CD4-positive, alpha-beta T cell treated with Interleukin-6 at 100 ng/mL for 8 hours (primary cell): ENCODE measurements around the gene CYP39A1.

Source experiments
- DNase-seq: peaks from one replicate; pipeline ENCODE4 v3.0.0-alpha.2; 2020; ENCODE audit warnings: mixed read lengths, low spot score

The CYP39A1 gene, protein sequence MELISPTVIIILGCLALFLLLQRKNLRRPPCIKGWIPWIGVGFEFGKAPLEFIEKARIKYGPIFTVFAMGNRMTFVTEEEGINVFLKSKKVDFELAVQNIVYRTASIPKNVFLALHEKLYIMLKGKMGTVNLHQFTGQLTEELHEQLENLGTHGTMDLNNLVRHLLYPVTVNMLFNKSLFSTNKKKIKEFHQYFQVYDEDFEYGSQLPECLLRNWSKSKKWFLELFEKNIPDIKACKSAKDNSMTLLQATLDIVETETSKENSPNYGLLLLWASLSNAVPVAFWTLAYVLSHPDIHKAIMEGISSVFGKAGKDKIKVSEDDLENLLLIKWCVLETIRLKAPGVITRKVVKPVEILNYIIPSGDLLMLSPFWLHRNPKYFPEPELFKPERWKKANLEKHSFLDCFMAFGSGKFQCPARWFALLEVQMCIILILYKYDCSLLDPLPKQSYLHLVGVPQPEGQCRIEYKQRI

DNA sequence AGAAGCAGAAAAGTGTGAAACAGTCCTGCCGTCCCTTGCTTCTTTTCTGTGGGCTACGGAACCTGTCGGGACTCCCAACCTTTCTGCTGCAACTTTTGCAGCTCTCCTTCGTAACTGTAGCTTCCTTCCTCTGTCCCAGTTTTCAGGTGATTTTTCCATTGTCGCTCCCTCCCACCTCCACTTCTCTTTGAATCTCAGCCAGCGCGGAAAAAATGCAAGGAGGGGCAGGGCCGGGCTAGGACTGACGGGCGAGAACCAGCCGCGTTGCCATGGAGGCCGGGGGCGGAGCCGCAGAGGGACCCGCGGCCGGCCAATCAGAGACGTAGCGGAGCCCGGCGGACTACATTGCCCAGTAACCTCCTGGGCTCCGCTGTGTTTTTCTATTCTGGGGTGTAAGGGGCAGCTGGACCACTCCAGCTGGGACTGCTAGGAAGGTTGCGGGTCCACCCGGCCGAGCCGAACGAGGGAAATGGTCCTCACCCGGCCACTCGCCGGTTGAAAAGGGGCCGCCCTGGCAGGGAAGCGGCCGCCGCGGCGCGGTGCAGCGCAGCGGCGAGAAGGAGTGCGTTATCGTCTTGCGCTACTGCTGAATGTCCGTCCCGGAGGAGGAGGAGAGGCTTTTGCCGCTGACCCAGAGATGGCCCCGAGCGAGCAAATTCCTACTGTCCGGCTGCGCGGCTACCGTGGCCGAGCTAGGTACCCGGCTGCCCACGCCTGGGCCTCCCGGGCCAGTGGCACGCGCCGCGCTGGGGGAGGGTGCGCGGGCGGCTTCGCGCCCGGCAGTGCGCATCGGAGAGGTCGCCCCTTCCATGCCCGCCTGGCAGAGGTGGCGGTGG lies at the start of gene CYP39A1, which contains the start of gene SLC25A27:
TSS of gene CYP39A1 (minus strand) at position 216 of the 836 bp plus-strand sequence. CDS start 236 bp downstream, outside the sequence.
TSS of gene SLC25A27 (plus strand) at position 373 of the 836 bp plus-strand sequence. CDS start at position 591, 218 bp downstream.
- DNase-seq: peak; percentile 61

DNA sequence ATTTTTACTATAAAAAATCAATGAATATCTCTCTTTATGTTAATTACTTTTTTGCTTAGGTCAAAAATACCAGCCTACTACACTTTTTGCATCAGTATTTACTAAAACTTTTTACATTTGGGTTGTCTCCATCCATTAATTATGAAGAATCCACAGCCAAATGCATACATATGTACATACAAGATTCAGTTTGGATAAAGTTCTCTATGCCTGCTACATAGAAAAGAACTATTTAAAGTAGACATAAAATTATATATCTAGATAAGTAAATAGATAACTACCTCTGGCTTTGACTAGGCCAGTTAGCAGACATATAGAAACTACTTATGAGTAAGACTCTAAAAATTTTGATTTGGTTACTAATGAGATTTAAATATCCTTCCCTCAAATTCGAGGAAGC lies 47.4 kb upstream of the CYP39A1 start:
- no peak for DNase-seq

DNA sequence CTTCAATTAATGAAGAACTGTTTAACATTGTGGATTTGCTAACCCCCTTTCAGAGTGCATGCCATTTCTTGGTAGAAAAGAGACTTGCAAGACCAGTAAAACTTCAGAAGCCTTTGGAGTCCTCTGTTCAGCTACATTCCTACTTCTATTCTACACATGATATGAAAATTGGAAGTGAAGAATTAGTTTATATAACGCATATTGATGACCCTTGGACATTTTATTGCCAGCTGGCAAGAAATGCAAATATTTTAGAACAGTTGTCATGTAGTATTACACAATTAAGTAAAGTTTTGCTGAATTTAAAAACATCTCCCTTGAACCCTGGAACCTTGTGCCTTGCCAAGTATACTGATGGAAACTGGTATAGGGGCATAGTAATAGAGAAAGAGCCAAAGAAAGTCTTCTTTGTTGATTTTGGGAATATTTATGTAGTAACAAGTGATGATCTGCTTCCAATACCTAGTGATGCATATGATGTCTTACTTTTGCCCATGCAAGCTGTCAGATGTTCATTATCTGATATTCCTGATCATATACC lies 38.4 kb upstream of the CYP39A1 start:
- no peak for DNase-seq

DNA sequence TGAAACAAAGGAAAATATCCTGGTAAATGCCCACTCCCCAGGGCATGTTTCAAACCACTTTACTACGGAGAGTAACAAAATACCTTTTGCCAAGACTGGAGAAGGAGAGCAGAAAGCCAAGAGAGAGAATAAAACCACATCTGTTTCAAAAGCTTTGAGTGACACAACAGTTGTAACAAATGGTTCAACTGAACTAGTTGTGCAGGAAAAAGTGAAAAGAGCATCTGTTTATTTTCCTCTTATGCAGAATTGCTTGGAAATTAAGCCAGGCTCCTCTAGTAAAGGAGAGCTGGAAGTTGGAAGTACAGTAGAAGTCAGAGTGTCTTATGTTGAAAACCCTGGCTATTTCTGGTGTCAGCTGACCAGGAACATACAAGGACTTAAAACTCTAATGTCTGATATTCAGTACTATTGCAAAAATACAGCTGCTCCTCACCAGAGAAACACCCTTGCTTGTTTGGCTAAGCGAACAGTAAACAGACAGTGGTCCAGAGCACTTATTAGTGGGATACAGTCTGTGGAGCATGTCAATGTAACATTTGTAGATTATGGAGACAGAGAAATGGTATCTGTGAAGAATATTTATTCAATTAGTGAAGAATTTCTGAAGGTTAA lies 37.6 kb upstream of the CYP39A1 start:
- no peak for DNase-seq

DNA sequence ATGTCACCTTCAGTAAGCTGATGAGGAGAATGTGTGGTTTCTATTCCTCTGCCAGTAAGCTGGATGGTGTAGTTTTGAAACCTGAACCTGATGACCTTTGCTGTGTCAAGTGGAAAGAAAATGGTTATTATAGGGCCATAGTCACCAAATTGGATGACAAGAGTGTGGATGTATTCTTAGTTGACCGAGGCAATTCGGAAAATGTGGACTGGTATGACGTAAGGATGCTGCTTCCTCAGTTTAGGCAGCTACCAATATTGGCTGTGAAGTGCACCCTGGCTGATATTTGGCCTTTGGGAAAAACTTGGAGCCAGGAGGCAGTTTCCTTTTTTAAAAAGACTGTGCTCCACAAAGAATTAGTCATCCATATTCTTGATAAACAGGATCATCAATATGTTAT lies 37.0 kb upstream of the CYP39A1 start:
- DNase-seq: no peak

DNA sequence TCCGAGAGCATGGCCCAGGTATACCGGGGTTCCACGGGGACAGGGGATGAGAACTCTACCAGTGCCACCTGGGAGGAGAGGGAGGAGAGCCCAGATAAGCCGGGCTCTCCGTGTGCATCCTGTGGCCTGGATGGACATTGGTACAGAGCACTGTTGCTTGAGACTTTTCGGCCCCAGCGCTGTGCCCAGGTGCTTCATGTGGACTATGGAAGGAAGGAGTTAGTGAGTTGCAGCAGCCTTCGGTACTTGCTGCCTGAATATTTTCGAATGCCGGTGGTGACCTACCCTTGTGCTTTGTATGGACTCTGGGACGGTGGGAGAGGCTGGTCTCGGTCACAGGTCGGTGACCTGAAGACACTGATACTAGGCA lies 36.3 kb upstream of the CYP39A1 start:
- DNase-seq: no peak

DNA sequence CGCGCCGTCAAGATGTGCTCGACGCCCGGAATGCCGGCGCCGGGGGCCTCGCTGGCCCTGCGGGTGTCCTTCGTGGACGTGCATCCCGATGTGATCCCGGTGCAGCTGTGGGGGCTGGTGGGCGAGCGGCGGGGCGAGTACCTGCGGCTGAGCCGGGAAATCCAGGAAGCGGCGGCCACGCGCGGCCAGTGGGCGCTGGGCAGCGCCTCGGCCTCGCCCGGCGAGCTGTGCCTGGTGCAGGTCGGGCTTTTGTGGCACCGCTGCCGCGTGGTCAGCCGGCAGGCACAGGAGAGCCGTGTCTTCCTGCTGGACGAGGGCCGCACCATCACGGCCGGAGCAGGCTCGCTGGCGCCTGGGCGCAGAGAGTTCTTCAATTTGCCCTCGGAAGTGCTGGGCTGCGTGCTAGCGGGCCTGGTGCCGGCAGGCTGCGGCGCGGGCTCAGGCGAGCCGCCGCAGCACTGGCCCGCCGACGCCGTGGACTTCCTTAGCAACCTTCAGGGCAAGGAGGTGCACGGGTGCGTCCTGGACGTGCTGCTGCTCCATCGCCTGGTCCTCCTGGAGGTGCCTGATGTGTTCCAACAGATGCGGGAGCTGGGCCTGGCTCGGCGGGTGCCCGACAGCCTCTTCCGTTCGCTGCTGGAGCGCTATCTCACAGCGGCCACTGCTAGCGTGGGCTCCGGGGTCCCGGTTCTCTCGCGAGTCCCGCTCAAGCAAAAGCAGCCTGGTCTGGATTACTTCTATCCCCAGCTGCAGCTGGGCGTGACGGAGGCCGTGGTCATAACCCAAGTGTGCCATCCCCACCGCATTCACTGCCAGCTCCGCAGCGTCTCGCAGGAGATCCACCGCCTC lies 35.7 kb upstream of the CYP39A1 start:
- DNase-seq: no peak

DNA sequence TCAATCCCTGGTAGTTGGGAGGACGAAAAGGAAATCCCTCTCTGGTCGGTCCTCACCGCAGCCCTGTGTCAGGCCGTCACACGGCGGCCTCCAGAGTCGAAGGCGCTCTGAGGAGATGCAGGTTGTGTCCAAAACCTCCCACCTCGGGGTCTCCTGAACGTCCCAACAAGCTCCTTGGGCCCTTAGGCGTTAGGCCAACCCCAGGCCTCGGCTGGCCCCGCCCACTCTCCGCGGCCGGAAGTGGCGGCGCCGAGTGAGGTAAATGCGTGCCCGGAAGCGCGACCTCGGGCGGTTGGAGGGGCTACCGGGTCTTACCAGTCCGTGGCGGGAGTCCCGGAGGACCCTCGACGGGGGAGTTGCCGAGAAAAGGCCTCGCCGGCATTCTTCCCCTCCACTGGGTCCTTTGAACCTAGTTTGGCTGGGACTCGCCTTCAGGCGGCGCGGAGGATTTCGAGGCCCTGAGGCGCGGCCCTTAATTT lies 35.0 kb upstream of the CYP39A1 start, which contains the start of gene TDRD6:
TSS of gene TDRD6 (plus strand) at position 267 of the 479 bp plus-strand sequence. CDS start 244 bp downstream, outside the sequence.
- no peak for DNase-seq

DNA sequence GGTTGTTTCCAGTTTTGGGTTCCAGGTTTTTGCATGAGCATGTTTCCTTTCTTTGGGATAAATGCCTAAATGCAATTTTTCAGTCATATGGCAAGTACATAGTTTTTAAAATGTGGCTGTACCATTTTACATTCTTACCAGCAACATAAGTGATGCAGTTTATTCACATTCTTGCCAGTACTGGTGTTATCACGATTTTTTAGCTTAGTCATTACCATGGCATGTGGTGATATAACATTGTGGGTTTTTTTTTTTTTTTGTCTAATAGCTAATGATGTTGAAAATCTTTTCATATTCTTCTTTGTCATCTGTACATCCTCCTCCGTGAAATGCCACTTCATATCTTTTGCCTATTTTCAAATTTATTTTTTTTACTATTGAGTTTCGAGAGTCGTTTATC lies 32.2 kb upstream of the CYP39A1 start:
- DNase-seq: no peak

DNA sequence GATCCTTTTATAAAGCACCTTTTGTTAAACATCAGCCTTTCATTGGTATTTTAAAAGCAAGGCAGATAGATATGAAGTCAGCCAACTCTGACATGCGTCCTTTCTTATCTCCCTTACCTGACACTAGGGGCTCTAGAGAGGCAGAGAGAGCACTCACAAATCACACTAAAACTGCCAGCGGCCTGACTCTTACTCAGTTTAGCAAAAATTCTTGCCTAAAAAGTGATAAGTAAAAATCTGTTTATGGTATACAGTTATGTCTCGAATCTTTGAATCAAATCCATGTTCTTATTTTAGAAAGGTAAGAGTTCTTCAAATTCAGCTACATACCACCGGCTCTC lies 24.7 kb upstream of the CYP39A1 start:
- no peak for DNase-seq

DNA sequence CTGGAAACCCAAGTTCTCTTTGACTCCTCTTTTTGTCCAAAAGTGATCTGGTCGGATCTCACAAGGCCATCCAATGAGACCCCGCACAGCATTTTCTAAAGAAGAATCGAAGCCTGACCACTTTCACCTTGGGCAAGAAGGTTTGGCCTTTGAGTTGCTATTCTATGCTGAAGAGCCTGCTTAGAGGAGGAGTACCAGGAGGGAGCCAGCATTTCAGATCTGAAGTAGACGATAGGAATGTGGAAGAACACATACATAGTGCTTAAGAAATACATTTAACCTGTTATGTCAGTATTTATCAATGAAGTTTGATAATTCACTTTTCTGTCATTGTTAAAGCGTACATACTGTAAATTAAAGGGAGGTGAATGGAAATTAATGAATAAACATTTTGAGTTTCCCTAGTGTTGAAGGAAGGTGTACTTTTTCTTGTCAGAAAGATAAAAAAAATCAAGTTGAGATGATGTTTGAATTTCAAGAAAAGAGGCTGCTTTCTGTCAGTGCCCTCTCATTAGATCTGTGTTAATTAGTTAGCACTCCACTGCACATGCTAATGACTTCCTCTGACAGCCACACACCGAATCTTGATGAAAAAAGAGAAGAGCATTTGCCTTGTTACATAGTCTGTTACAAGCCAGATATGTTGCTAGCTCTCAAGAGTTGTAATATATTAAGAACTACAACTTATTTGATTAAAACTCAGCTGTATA lies 24.1 kb upstream of the CYP39A1 start:
- DNase-seq: no peak

DNA sequence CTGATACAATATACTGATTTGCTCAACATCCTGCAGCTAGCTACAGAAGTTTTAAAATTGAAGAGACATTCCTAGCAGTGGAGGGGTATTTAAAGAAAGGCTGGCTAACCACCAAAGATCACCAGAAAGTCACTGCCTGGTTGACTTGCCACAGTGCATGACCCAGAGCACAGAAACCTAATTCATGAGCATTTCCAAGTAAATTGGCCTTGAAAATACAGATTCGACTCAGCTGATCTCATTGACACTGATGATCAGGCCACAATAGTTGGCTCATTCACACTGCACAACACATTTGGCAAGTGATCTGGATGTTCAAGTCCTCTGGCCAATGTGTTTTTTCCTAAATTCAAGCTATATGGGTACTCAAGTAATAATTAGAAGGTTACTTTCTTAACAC lies 21.8 kb upstream of the CYP39A1 start:
- DNase-seq: no peak

DNA sequence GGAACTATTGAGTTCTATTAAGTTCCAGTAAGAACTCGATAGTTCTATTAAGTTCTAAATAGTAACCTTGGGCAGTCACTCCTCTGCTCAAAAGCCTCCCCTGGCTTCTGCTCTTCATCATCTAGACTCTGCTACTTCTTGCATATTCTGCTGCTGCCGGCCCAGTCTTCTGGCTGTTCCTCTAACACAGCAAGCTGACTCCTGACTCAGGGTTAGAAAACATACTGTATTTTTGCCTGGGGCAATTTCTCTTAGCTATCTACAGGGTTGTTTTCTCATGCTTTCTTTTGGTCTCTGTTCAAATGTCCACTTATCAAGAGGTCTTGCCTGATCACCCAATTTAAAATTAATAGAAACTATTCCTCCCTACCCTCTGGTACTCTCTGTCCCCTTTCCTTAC lies 14.8 kb upstream of the CYP39A1 start:
- no peak for DNase-seq

DNA sequence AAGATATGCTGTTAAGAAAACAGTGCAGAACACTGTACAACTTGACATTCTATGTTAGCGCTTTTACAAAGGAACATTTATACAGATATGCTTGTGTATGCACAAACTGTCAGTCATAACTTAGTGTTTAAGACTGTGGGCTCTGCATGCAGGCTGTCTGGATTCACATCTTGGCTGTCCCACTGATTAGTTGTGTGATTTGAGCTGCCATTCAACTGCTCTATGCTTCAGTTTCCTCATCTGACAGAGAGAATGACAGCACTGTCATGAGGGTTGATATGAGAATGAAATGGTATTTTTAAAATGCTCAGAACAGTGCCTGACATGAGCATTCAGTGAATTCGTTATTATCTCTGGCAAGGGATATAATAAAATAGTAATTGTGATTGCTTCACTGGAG lies 8.9 kb upstream of the CYP39A1 start:
- no peak for DNase-seq

DNA sequence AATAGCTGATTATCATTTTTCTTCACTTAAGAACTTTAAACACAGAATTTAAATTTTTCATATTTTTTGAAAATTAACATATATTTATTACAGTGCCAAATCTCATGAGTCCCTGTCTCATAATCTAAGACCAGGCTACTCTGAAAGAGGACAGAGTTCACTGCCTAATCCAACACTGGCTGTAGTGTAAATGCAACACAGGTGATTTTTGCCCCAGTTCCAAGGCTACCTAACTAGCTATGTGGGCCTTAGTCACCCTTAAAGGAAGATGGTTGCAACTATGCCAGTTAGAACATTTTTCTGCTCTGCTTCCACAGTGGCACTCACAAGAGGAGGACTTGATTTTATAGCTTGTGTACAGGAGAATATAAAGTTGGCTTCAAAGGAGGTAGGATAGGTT lies 5.0 kb upstream of the CYP39A1 start:
- no peak for DNase-seq

DNA sequence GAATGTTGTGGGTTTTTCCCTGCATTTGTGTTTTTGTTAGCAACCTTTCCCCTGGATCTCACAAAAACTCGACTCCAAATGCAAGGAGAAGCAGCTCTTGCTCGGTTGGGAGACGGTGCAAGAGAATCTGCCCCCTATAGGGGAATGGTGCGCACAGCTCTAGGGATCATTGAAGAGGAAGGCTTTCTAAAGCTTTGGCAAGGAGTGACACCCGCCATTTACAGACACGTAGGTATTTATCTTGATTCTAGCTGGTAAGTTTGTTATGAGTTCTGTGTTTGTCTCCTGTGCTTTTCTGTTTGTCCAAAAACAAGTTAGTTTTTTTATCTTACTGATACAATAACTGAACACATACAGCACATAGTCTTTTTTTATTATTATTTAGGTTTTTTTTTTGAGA lies 3.2 kb upstream of the CYP39A1 start:
- no peak for DNase-seq

DNA sequence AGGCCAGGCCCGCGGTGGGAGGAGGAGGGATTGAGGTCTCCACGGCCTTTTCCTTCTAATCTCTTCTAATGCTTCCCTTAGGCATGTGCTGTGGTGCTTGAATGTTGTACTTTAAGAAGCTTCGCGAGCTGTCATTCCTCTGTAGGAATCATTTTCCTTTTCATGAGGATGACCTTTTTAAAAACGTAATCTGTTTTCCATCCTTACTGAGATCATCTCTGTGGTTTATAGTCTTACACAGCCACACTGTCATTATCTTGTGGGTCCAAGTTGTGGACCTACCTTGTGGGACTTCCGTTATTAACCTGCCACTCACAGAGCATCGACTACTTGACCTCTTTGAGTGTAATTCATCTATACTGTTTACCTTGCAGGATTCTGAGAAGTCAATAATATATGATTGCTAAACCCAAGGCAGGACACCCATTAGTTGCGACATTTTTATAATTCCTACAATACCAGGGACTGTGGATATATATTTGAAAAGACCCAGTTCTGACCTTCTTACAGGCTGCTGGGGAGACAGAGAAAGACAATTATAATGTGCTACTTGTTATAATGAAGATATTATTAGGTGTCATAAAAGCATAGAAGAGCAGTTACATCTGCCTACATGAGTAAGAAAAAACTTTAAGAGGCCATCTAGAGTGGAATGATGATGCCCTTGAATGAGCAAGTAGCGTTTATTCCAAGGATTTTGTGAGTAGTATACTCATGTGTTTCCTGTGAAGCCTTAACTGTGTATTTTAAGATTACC lies 999 bp upstream of the CYP39A1 start:
- no peak for DNase-seq

DNA sequence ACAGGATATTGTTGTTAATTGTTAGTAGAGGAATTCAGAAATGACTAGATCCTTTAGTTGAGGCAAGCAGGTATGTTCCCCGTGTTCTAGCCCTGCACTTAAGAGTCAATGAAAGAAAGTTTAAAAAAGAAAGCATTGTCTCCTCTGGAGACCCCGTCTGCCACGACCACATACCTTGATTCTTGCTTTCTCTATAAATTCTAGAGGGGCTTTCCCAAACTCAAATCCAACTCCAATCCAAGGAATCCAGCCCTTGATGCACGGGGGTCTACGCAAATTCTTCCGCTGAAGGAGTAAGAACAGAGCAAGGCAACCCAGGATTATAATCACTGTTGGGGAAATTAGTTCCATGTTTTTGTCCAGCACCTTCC lies 401 bp downstream of the CYP39A1 start:
- DNase-seq: no peak

DNA sequence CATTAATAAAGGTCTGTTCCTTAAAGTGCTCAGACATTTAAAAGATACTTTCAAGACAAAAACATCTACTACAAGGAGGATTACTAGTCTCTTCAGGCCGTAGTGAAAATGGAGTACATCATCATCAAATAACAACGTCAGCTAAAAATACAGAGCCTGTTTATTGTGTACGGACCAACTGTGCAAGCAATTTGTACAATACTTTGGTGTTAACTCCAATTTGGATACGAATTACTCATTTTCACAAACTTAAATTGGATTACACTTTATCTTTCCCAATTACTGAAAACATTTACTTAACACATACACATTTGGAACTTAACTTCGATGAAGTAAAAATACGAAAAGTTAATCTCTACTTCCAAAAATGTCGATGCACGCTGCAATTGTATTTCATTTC lies 802 bp downstream of the CYP39A1 start:
- no peak for DNase-seq

DNA sequence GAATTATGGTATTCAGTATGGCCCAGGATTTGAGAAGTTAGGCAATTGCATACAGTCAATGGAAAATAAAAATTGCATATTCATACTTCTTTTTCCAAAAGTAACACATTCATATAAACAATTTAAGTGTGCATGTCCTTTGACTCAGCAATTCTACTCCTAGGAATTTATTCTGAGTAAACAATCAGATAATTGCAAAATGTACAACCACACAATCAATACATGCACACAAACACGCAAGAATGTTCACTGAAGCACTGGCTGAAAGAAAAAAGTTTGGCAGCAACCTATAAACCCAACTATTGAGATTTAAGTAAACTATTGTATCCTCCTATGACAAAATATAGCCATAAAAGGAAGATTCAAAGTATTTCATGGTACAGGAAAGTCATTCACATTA lies 1.6 kb downstream of the CYP39A1 start:
- no peak for DNase-seq
